ENCODE data around the gene SFT2D2.

SFT2D2 gene

GRCh38 chr1:168271636-168272035 lies 45.8 kb downstream of the SFT2D2 start:
- no peak for DNase-seq

GRCh38 chr1:168273575-168273974 lies 47.8 kb downstream of the SFT2D2 start:
- no peak for DNase-seq

- DNase-seq, result no peak
These were observed 53.4 kb downstream of the SFT2D2 start for GRCh38 chr1:168279253-168279652.

- no peak for DNase-seq
These were observed 54.6 kb downstream of the SFT2D2 start, which contains the start of gene TBX19 for GRCh38 chr1:168280296-168280927. Gene TBX19, plus strand, starts transcription at chr1:168280877. Its CDS starts 214 bp downstream, at chr1:168281091.

GRCh38 chr1:168281603-168282325 lies 56.0 kb downstream of the SFT2D2 start:
- DNase-seq, result no peak

GRCh38 chr1:168285521-168285790 lies 59.7 kb downstream of the SFT2D2 start:
- DNase-seq, result no peak

GRCh38 chr1:168285971-168286927 lies 60.4 kb downstream of the SFT2D2 start:
- no peak for DNase-seq

- DNase-seq, result no peak
These were observed 61.4 kb downstream of the SFT2D2 start for GRCh38 chr1:168287237-168287664.

GRCh38 chr1:168288311-168289052 lies 62.7 kb downstream of the SFT2D2 start:
- DNase-seq, result no peak

- no peak for DNase-seq
These were observed 65.5 kb downstream of the SFT2D2 start for GRCh38 chr1:168291222-168291837.

GRCh38 chr1:168293356-168293755 lies 67.6 kb downstream of the SFT2D2 start:
- no peak for DNase-seq

GRCh38 chr1:168295411-168296114 lies 69.8 kb downstream of the SFT2D2 start:
- no peak for DNase-seq

GRCh38 chr1:168297019-168297730 lies 71.4 kb downstream of the SFT2D2 start:
- DNase-seq, result no peak

- no peak for DNase-seq
These were observed 72.6 kb downstream of the SFT2D2 start for GRCh38 chr1:168298446-168298845.

GRCh38 chr1:168300626-168301025 lies 74.8 kb downstream of the SFT2D2 start:
- no peak for DNase-seq

GRCh38 chr1:168301664-168302320 lies 76.0 kb downstream of the SFT2D2 start:
- no peak for DNase-seq
